Astrocyte of the cerebellum (primary cell): ENCODE data around the gene TLE5.

Source experiments
- DNase-seq: peaks from one replicate; pipeline ENCODE4 v3.0.0-alpha.2; 2011; ENCODE audit warnings: low read depth
- H3K4me3 ChIP-seq: 2 replicates; pipeline ENCODE4 v1.5.1; 2011; ENCODE audit warnings: mild to moderate bottlenecking, low read depth, low read length, moderate library complexity
- in situ Hi-C: cut with HindIII; loops from 2 replicates; pipeline ENCODE4 v1.10.0; 2017; ENCODE audit warnings: low sequenced_read_pairs
- TF ChIP-seq, protein P1 (sequence below): IDR thresholded peaks from 2 replicates; pipeline ENCODE4 v1.5.1; 2012; ENCODE audit warnings: low read length, low read depth, moderate library complexity, mild to moderate bottlenecking; ENCODE audit errors: missing control alignments

TLE5 gene

DNA sequence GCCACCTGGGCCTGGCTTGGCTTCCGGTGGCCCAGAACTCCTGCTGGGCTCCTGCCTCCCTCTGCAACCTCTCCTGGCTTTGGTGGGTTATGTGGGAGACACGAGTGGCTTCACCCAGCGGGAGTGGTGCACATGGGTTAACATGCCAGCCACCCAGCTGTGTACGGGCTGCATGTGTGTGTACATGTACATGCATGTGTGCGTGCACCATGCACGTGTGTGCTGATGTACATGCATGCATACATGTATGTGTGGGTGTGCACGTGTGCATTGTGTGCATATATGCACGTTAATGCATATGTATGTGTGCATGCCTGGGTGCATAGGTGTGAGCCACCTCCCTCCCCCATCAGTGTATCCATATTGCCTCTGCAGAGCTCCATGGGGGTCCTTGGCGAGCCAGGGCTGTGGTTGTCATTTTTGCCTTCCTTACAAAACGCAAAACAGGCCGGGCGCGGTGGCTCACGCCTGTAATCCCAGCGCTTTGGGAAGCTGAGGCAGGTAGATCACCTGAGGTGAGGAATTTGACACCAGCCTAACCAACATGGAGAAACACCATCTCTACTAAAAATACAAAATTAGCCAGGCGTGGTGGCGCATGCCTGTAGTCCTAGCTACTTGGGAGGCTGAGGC is 44.3 kb upstream of the TLE5 start:
- TF ChIP-seq, protein P1, sequence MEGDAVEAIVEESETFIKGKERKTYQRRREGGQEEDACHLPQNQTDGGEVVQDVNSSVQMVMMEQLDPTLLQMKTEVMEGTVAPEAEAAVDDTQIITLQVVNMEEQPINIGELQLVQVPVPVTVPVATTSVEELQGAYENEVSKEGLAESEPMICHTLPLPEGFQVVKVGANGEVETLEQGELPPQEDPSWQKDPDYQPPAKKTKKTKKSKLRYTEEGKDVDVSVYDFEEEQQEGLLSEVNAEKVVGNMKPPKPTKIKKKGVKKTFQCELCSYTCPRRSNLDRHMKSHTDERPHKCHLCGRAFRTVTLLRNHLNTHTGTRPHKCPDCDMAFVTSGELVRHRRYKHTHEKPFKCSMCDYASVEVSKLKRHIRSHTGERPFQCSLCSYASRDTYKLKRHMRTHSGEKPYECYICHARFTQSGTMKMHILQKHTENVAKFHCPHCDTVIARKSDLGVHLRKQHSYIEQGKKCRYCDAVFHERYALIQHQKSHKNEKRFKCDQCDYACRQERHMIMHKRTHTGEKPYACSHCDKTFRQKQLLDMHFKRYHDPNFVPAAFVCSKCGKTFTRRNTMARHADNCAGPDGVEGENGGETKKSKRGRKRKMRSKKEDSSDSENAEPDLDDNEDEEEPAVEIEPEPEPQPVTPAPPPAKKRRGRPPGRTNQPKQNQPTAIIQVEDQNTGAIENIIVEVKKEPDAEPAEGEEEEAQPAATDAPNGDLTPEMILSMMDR: no peak
- in situ Hi-C loops: no loop called here
- no peak for DNase-seq
- H3K4me3 ChIP-seq: no peak overlapping the region

DNA sequence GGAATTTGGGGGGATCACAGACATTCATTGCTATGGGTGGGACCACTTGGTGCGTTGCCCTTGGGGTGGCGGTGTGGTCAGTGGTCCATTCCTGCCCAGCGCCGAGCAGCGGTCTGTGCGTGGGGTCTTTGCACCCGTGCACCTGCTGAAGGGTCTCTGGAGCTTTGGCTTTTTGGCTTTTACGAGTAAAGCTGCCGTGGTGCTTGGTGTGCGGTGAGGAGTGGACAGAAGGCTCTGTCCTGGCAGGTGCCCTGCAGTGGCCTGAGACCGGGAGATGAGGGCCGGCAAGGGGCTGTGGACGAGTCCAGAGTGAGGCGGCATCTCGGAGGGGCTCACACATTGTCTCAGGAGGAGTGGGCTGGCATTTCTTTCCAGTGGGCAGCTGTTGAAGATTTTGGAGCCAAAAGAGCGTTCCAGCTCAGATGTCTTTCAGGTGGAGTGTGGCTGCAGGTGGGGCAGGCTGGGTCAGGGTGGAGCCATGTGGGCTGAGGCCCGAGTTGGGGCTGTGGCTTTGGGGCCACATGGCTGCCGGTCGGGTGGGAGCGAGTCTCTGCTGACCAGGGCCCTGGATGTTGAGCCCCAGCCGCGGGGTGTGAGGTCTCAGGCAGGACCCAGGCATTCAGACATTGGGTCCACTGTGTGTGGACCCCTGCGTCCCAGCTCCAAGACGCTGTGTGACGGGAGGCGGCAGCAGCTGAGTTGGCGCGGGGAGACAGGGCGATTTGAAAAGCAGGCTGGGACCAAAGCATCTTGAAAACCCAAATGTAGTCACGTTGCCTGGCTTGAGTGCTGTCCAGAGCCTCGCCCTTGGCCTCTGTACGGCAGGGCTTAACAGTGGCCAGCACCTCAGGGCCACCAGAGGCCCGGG is 43.6 kb upstream of the TLE5 start:
- in situ Hi-C loops: no loop called here
- TF ChIP-seq, protein P1: no peak
- no peak overlapping the region for H3K4me3 ChIP-seq
- no peak for DNase-seq

DNA sequence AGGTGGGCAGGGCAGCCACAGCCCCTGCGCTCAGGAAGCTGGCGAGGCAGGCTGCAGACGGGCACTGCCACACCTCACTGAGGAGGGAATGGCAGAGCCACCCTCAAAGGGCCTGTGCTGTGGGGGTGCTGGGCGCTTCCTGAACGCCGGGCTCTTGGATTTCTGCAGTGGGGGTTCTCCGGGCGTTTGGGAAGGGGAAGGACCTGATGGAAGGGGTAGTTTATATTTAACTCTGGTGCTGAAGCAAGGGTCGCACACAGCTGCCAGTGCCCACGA is 42.4 kb upstream of the TLE5 start:
- TF ChIP-seq, protein P1: no peak
- DNase-seq: no peak
- in situ Hi-C loops: no loop called here
- H3K4me3 ChIP-seq: no peak overlapping the region

DNA sequence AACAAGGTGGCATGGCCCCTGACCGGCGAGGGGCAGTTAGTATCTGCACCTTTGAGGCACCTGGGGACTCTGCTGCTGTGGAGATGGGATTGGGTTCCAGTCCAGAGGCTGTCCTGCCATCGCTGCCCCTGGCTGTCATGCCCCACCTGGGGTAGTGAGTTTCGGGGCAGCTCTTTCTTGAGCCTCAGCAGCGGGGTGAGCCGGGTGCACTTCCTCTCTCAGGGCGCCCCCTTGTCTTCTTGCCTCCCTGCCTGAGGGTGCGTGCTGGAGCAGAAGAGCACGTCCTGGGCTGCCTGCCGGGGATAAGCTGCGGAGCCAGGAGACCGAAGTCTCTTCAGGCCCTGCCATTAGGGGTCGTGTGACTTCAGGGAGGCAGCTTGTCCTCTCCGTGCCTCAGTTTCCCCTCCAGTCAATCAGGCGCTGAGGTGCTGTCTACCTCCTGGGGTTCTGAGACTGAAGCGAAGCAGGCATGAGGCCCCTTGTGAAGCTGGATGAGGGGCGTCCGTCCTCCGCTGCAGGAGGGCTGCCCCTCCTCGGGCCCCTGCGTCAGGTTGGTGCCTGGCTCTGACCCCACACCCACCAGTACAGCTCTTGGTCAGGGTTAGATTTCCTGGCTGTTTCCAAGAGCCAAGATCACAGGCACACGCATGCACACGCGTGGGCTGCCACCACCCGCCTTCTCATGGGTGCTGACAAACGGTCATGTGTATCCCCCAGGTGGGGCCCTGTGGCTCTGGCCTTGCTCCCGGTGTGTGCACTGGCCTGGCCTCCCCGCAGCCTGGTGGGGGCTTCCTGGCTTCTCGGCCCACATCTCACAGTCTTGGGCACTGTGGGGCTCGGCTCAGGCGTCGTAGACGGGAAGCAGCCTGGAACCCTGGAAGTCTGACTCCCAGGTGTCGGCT is 40.2 kb upstream of the TLE5 start:
- no peak for DNase-seq
- TF ChIP-seq, protein P1: no peak
- H3K4me3 ChIP-seq: no peak overlapping the region
- in situ Hi-C loops: no loop called here

DNA sequence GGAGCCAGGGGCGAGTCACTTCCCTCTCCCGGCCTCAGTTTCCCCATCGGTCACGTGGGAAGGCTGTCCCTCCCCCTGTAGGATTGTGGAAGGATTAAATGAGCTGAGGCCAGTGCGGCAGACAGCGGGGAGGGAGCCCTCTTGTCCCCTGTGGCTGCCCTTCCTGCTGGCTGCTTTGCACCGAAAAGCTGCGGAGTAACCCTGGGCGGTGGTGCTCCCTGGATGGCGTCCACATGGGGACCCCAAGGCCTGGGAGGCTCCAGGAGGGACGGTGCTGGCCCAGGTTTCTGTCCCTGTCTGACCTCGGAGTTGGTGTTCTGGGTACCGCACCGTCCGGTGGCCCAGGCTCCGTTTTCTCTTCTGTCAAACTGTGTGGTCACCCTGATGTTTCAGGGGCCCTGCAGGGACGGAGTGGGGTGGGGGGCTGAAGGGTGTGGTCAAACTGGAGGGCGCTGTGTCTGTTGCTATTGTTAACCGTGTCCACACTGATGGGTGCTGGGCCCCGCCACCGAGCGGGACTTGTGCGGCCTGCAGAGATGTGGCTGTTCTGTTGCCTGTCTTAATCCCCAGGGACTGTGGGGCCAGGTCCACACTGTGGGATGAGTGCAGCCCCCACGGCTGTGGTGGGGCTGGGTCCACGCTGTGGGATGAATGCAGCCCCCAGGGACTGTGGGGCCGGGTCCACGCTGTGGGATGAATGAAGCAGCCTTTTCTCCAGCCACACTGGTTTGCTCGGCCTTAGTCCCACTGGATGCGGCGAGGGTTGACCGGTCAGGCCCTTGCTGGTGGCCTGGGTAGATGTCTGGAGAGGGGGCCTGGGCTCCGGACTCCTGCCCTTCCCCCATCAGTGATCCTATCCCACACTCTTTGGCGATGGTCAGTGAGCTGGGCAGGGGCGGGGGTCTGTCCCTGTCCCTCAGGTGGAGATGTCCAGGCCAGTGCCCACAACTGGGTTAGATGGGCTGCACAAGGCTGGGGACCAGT is 38.7 kb upstream of the TLE5 start:
- in situ Hi-C loops: no loop called here
- H3K4me3 ChIP-seq: no peak overlapping the region
- TF ChIP-seq, protein P1: no peak
- no peak for DNase-seq
